Fibroblast of lung (primary cell): ENCODE results near the gene EEIG2.
A peak's percentile ranks its signal among the peaks of the same experiment; 100 is the strongest.

ENCODE experiments used
- CTCF ChIP-seq, 2 donors: IDR thresholded peaks in 1 of 2; conservative IDR thresholded peaks in 1 of 2; 1 replicate in 1 of 2; 2 replicates in 1 of 2; pipeline ENCODE4 v1.5.1; 2011 to 2012; ENCODE audit warnings: low read length in 2 of 2, control low read depth in 1 of 2, inconsistent platforms in 1 of 2, low read depth in 1 of 2, mild to moderate bottlenecking in 1 of 2
- EZH2 ChIP-seq: IDR thresholded peaks from 2 replicates; pipeline ENCODE4 v1.5.1; 2012; ENCODE audit warnings: low read length, control low read depth, mild to moderate bottlenecking; ENCODE audit errors: missing control alignments

GRCh38 chr1:108512239-108513043 lies 47.5 kb upstream of the EEIG2 start:
- TF ChIP-seq CTCF (conservative IDR thresholded peaks at IDR 0.05 in 1 of 2, IDR thresholded peaks at IDR 0.05 in 1 of 2; ENCODE audit: low read depth in 1 of 2, low read length in 2 of 2) (peak; percentile 82 to 83), EZH2 (no peak)
